Measurements from ENCODE around the gene PDLIM7. TPM values are rescaled to one million over a fixed set of nuclear protein-coding genes. Genes with fewer than 3 reads are reported as not detected.

PDLIM7 gene
- total and polyA plus RNA-seq, 2 experiments from 2014 or later = 94.7 to 128 TPM

DNA sequence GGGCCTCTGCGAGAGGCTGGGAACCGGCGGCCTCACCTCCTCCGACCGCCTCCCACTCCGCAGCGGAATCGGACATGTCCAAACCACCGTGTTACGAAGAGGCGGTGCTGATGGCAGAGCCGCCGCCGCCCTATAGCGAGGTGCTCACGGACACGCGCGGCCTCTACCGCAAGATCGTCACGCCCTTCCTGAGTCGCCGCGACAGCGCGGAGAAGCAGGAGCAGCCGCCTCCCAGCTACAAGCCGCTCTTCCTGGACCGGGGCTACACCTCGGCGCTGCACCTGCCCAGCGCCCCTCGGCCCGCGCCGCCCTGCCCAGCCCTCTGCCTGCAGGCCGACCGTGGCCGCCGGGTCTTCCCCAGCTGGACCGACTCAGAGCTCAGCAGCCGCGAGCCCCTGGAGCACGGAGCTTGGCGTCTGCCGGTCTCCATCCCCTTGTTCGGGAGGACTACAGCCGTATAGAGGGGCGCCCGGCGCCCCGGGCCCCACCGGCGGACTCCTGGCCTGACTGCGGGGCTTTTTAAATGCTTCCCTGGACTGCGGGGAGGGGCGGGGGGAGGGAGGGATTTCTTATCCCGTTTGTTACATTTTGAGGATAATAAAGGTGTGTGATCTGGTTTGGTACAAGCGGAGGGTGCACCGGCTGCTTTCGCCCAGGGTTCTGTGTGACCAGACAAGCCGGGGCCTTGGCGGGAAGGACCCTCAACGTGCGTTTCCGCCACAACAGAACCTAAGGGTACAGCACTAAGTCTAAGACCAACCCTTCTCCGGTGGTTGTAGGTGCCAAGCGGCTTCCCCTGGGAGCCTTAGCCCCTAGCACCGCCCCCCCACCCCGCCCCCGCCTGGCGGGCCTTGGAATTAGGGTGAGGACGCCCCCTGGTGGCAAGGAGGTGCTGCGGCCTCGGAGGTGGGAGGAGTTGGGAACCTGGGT lies 41.5 kb downstream of the PDLIM7 start:
- H3K27ac Mint-ChIP-seq = peak overlapping the region; percentile 97
- DNase-seq (ENCODE audit: low spot score) (peak; percentile 97), ATAC-seq (peak; percentile 19)
- Histone ChIP-seq H3K27me3 (ENCODE audit: insufficient read depth) (peaks cover 19% of the 10 kb centered on the region), H2AFZ (no peak overlapping the region), H3F3A (replicated peaks; ENCODE audit: low read depth) (peaks cover 49% of the 10 kb centered on the region), H4K20me1 (replicated peaks; ENCODE audit: insufficient read depth) (peaks cover 21% of the 10 kb centered on the region), H3K4me2 (peak overlapping the region; percentile 96), H3K4me1 (ENCODE audit: insufficient read depth) (peaks cover 19% of the 10 kb centered on the region), H3K9me2 (ENCODE audit: insufficient read depth) (no peaks in the 10 kb centered on the region), H3K36me3 (ENCODE audit: insufficient read depth) (peaks cover 16% of the 10 kb centered on the region), H3K79me2 (replicated peaks; ENCODE audit: insufficient read depth) (no peaks in the 10 kb centered on the region; the same call in 1 of the 2 replicates), H3K27ac (ENCODE audit: low read depth) (peak overlapping the region; percentile 84; the same call in 1 of the 2 replicates), H3K4me3 (peak overlapping the region; percentile 85)
- TF ChIP-seq, protein P1, sequence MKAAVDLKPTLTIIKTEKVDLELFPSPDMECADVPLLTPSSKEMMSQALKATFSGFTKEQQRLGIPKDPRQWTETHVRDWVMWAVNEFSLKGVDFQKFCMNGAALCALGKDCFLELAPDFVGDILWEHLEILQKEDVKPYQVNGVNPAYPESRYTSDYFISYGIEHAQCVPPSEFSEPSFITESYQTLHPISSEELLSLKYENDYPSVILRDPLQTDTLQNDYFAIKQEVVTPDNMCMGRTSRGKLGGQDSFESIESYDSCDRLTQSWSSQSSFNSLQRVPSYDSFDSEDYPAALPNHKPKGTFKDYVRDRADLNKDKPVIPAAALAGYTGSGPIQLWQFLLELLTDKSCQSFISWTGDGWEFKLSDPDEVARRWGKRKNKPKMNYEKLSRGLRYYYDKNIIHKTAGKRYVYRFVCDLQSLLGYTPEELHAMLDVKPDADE (IDR thresholded peaks at IDR 0.05) = no peak; the same call in 1 of the 2 replicates
- TF ChIP-seq POLR2AphosphoS5 (IDR thresholded peaks at IDR 0.05; ENCODE audit: low read depth) (peak; percentile 78), ZNF331 (CRISPR knock-in tag; IDR thresholded peaks at IDR 0.05; ENCODE audit: low read depth) (no peak)
- TF ChIP-seq, protein P2, sequence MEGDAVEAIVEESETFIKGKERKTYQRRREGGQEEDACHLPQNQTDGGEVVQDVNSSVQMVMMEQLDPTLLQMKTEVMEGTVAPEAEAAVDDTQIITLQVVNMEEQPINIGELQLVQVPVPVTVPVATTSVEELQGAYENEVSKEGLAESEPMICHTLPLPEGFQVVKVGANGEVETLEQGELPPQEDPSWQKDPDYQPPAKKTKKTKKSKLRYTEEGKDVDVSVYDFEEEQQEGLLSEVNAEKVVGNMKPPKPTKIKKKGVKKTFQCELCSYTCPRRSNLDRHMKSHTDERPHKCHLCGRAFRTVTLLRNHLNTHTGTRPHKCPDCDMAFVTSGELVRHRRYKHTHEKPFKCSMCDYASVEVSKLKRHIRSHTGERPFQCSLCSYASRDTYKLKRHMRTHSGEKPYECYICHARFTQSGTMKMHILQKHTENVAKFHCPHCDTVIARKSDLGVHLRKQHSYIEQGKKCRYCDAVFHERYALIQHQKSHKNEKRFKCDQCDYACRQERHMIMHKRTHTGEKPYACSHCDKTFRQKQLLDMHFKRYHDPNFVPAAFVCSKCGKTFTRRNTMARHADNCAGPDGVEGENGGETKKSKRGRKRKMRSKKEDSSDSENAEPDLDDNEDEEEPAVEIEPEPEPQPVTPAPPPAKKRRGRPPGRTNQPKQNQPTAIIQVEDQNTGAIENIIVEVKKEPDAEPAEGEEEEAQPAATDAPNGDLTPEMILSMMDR (conservative IDR thresholded peaks at IDR 0.05; ENCODE audit: low read depth in 2 of 2) = peak; percentile 73 to 94
- H3K36me3 Mint-ChIP-seq (ENCODE audit: low read depth) = peaks cover 38% of the 10 kb centered on the region
- H3K27me3 Mint-ChIP-seq (ENCODE audit: insufficient read depth, low read depth, poor library complexity) = peaks cover 43% of the 10 kb centered on the region
- H3K4me1 Mint-ChIP-seq = peaks cover 23% of the 10 kb centered on the region
- peaks cover 3% of the 10 kb centered on the region; the same call in 2 of the 3 replicates for H3K9me3 Mint-ChIP-seq
- peak overlapping the region; percentile 78 for H3K4me3 Mint-ChIP-seq

DNA sequence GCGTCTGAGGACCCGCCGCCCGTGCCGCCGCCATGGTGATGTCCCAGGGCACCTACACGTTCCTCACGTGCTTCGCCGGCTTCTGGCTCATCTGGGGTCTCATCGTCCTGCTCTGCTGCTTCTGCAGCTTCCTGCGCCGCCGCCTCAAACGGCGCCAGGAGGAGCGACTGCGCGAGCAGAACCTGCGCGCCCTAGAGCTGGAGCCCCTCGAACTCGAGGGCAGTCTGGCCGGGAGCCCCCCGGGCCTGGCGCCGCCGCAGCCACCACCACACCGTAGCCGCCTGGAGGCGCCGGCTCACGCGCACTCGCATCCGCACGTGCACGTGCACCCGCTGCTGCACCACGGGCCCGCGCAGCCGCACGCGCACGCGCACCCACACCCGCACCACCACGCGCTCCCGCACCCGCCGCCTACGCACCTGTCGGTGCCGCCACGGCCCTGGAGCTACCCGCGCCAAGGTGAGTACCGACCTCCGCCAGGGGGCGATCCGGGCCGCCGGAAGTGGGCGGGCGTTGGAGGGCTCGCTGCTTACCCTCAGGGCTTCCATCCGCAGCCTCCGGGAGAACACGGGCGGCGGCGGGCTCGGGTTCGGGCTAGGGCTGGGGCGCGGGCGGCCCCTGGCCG lies 42.3 kb downstream of the PDLIM7 start:
- Histone ChIP-seq H3K4me1 (ENCODE audit: insufficient read depth) (peaks cover 19% of the 10 kb centered on the region), H4K20me1 (replicated peaks; ENCODE audit: insufficient read depth) (peaks cover 21% of the 10 kb centered on the region), H3K4me2 (peak overlapping the region; percentile 96), H3K27ac (ENCODE audit: low read depth) (peak overlapping the region; percentile 84; the same call in 1 of the 2 replicates), H2AFZ (peak overlapping the region; percentile 38; the same call in 1 of the 2 replicates), H3K79me2 (replicated peaks; ENCODE audit: insufficient read depth) (no peaks in the 10 kb centered on the region; the same call in 1 of the 2 replicates), H3K9me2 (ENCODE audit: insufficient read depth) (no peaks in the 10 kb centered on the region), H3F3A (replicated peaks; ENCODE audit: low read depth) (peaks cover 44% of the 10 kb centered on the region), H3K4me3 (peak overlapping the region; percentile 85), H3K36me3 (ENCODE audit: insufficient read depth) (peaks cover 10% of the 10 kb centered on the region; the same call in 1 of the 2 replicates), H3K27me3 (ENCODE audit: insufficient read depth) (peaks cover 19% of the 10 kb centered on the region)
- peaks cover 39% of the 10 kb centered on the region for H3K27me3 Mint-ChIP-seq (ENCODE audit: insufficient read depth, low read depth, poor library complexity)
- DNase-seq (ENCODE audit: low spot score) (peak; percentile 95), ATAC-seq (peak; percentile 59)
- H3K4me1 Mint-ChIP-seq = peaks cover 26% of the 10 kb centered on the region
- peaks cover 3% of the 10 kb centered on the region; the same call in 2 of the 3 replicates for H3K9me3 Mint-ChIP-seq
- H3K4me3 Mint-ChIP-seq = peak overlapping the region; percentile 78
- H3K27ac Mint-ChIP-seq = no peak overlapping the region
- H3K36me3 Mint-ChIP-seq (ENCODE audit: low read depth) = peaks cover 32% of the 10 kb centered on the region
- TF ChIP-seq, protein P2 (conservative IDR thresholded peaks at IDR 0.05; ENCODE audit: low read depth in 2 of 2) = peak; percentile 60 to 83
- TF ChIP-seq CREB1 (CRISPR knock-in tag; IDR thresholded peaks at IDR 0.05; ENCODE audit: low read depth) (peak; percentile 56; the same call in 1 of the 2 replicates), POLR2AphosphoS5 (IDR thresholded peaks at IDR 0.05; ENCODE audit: low read depth) (peak; percentile 68; the same call in 1 of the 2 replicates), ZNF114 (CRISPR knock-in tag; IDR thresholded peaks at IDR 0.05) (no peak)
- TF ChIP-seq, protein P1 (IDR thresholded peaks at IDR 0.05) = peak; percentile 84
